Endothelial cell of umbilical vein (primary cell): ENCODE data around the gene SLC8A1.

Source experiments
- CTCF ChIP-seq, 2 donors: IDR thresholded peaks; 1 replicate in 1 of 2; 2 replicates in 1 of 2; pipeline ENCODE4 v1.5.1; 2011; ENCODE audit warnings: low read length in 2 of 2, mild to moderate bottlenecking in 2 of 2, moderate library complexity in 2 of 2, control low read depth in 1 of 2, inconsistent platforms in 1 of 2, low read depth in 1 of 2; ENCODE audit not compliant: insufficient read depth in 1 of 2; ENCODE audit errors: extremely low read depth in 1 of 2
- EZH2 ChIP-seq: IDR thresholded peaks from 2 replicates; pipeline ENCODE4 v1.6.1; 2012; ENCODE audit warnings: borderline replicate concordance, low read depth, mild to moderate bottlenecking, moderate library complexity, low read length, inconsistent platforms; ENCODE audit not compliant: severe bottlenecking
- FOS ChIP-seq: IDR thresholded peaks from 2 replicates; pipeline ENCODE4 v1.6.1; 2011; ENCODE audit warnings: mild to moderate bottlenecking, low read length, moderate library complexity, borderline replicate concordance; ENCODE audit not compliant: insufficient read depth
- JUN ChIP-seq: IDR thresholded peaks from 2 replicates; pipeline ENCODE4 v1.6.1; 2011; ENCODE audit warnings: borderline replicate concordance, low read depth; ENCODE audit not compliant: insufficient read length, insufficient read depth
- POLR2A ChIP-seq: IDR thresholded peaks from 2 replicates; pipeline ENCODE4 v1.6.1; 2012; ENCODE audit warnings: low read depth, mild to moderate bottlenecking, control low read depth, low read length
- POLR2AphosphoS5 ChIP-seq: IDR thresholded peaks from 2 replicates; pipeline ENCODE4 v1.6.1; 2012; ENCODE audit warnings: low read depth, mild to moderate bottlenecking, control low read depth, low read length, moderate library complexity; ENCODE audit not compliant: insufficient read depth
- TF ChIP-seq, protein P1 (sequence below): IDR thresholded peaks from 2 replicates; pipeline ENCODE4 v1.6.1; 2011; ENCODE audit not compliant: insufficient read depth, insufficient read length

DNA sequence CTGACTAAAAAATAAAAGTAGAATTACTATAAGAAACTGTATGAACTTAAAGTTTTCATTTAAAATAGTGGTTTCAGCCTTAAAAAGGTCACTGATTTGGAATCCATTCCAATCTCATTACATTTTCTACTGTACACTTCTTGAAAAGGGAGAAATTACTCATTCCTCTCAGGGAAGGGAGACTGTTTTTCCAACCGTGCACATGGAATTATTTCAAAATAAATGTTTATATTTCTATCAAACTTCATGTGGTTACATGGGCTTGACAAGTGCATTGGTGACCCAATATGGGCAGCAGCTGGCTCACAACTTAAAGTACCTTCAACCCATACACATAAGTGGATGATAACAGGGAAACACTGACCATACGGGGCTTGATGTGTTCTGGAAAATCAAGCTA, 348.3 kb downstream of the SLC8A1 start:
- TF ChIP-seq CTCF (IDR thresholded peaks at IDR 0.05; ENCODE audit: extremely low read depth in 1 of 2, insufficient read depth in 1 of 2, low read depth in 1 of 2, low read length in 2 of 2) (no peak), EZH2 (no peak), FOS (no peak), POLR2A (no peak), JUN (no peak), POLR2AphosphoS5 (no peak)
- TF ChIP-seq, protein P1, sequence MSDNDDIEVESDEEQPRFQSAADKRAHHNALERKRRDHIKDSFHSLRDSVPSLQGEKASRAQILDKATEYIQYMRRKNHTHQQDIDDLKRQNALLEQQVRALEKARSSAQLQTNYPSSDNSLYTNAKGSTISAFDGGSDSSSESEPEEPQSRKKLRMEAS, result no peak
